Sigmoid colon (tissue), 7 donors: Measurements from ENCODE around the gene AGBL5. TPM values are rescaled to one million over a fixed set of nuclear protein-coding genes. Genes with fewer than 3 reads are reported as not detected.

ENCODE experiments used
- DNase-seq: peaks from one replicate; pipeline ENCODE4 v3.0.0-alpha.2; 2019
- H3K27ac ChIP-seq, 4 donors: fragments of 200-600 bp; sonication (generic); one replicate each; pipeline ENCODE4 v1.5.1; 2016 to 2019; ENCODE audit warnings: mild to moderate bottlenecking in 1 of 4
- H3K27me3 ChIP-seq, 3 donors: fragments of 200-600 bp; sonication (generic); one replicate each; pipeline ENCODE4 v1.5.1; 2019; ENCODE audit warnings: mild to moderate bottlenecking in 1 of 3
- H3K36me3 ChIP-seq, 4 donors: fragments of 200-600 bp; sonication (generic); one replicate each; pipeline ENCODE4 v1.5.1; 2016 to 2019
- H3K4me1 ChIP-seq, 4 donors: fragments of 200-600 bp; sonication (generic); one replicate each; pipeline ENCODE4 v1.5.1; 2017 to 2019
- H3K4me3 ChIP-seq, 4 donors: fragments of 200-600 bp; sonication (generic); one replicate each; pipeline ENCODE4 v1.5.1; 2017 to 2019; ENCODE audit warnings: mild to moderate bottlenecking in 2 of 4, moderate library complexity in 1 of 4
- H3K9me3 ChIP-seq, 4 donors: fragments of 200-600 bp in 3 of 4; sonication (generic) in 3 of 4; one replicate each; pipeline versions ENCODE4 v1.5.1 to v1.6.1; 2013 to 2019
- CTCF ChIP-seq, 4 experiments: fragments of 450-650 bp in 3 of 4; fragments of 200-600 bp in 1 of 4; IDR thresholded peaks; one replicate each; pipeline ENCODE4 v1.5.1; 2016 to 2019; ENCODE audit warnings: antibody characterized with exemption in 4 of 4, mild to moderate bottlenecking in 3 of 4, moderate library complexity in 2 of 4
- EP300 ChIP-seq, 4 donors: sonication (generic); formaldehyde crosslinking; IDR thresholded peaks; one replicate each; pipeline ENCODE4 v1.6.1; 2017; ENCODE audit warnings: antibody characterized with exemption in 4 of 4
- POLR2A ChIP-seq, 2 donors: fragments of 450-650 bp; IDR thresholded peaks; one replicate each; pipeline ENCODE4 v1.6.1; 2016; ENCODE audit warnings: antibody characterized with exemption in 2 of 2, mild to moderate bottlenecking in 2 of 2, moderate library complexity in 2 of 2
- POLR2AphosphoS5 ChIP-seq, 4 donors: sonication (generic); formaldehyde crosslinking; IDR thresholded peaks; one replicate each; pipeline ENCODE4 v1.6.1; 2017; ENCODE audit warnings: antibody characterized with exemption in 4 of 4
- WGBS, 2 donors: extraction: QIAGEN DNeasy Blood & Tissue Kit; methylation state at CpG; one replicate each; pipeline ENCODE4 v1.1.7; 2013; 5-methylcytosine and 5-hydroxymethylcytosine counted together
- intact Hi-C: fragments of 100-400 bp; cut with DNase I; formaldehyde crosslinking; loops from one replicate; pipeline ENCODE4 v1.15.1; 2023
- polyA plus RNA-seq, 3 donors: library from polyadenylated mRNA; stranded (reverse); fragments of 200-250 nt; gene quantifications; one replicate each; pipeline ENCODE4 v1.2.3, GENCODE V29; 2013
- total RNA-seq, 4 donors: library from RNA; depleted of rRNA; stranded (reverse); fragments of >200 nt; gene quantifications; one replicate each; pipeline ENCODE4 v1.1.0, GENCODE V29; 2016
- donor health status: healthy with polysubstance abuse.
- donor health status: Bipolar disorder and iron deficiency.
- donor health status: healthy.

The AGBL5 gene
- total RNA-seq (10 to 100 TPM; 16.8 to 23.3 (median 18.1) TPM), polyA plus RNA-seq (10 to 100 TPM; 12.4 to 16.2 (median 13.4) TPM)

GRCh38 chr2:27050996-27051901, at the start of gene AGBL5:
TSS of gene AGBL5 (plus strand) at chr2:27051668. CDS start at chr2:27052959, 1,291 bp downstream.
- intact Hi-C loops = loop anchor here (1.0 kb wide), 4 partner anchors 19 to 35 kb away; partner anchors contain the start of genes KHK, OST4 and TMEM214

GRCh38 chr2:27001950-27002349, 49.5 kb upstream of the AGBL5 start:
- TF ChIP-seq POLR2A (IDR thresholded peaks at IDR 0.05) = no peak
- no peak for TF ChIP-seq EP300 (IDR thresholded peaks at IDR 0.05)
- no peak for TF ChIP-seq POLR2AphosphoS5 (IDR thresholded peaks at IDR 0.05)
- no peak for TF ChIP-seq CTCF (IDR thresholded peaks at IDR 0.05)
- no peak overlapping the region for H3K4me3 ChIP-seq
- no peak overlapping the region for H3K27ac ChIP-seq
- no peaks in the 10 kb centered on the region for H3K27me3 ChIP-seq
- WGBS, 2 donors = 70% methylated on average over 5 of the region's 5 CpGs
- no peaks in the 10 kb centered on the region for H3K9me3 ChIP-seq
- H3K36me3 ChIP-seq = no peaks in the 10 kb centered on the region
- DNase-seq = no peak
- intact Hi-C loops = no loop called here
- no peaks in the 10 kb centered on the region for H3K4me1 ChIP-seq

More at GRCh38 chr2:27050996-27051901, at the start of gene AGBL5:
- Histone ChIP-seq H3K4me3 (peak within 1 kb of the TSS; percentile 77 to 91 (median 84)), H3K9me3 (no peaks in the 10 kb centered on the region), H3K36me3 (peaks cover 12 to 32% (median 17%) of the 10 kb centered on the region in 4 donors), H3K27me3 (no peaks in the 10 kb centered on the region), H3K4me1 (peaks cover 0 to 26% (median 17%) of the 10 kb centered on the region in 4 donors), H3K27ac (peak within 1 kb of the TSS; percentile 90 to 96 (median 92))
- peak; percentile 99 for DNase-seq
- 0 to 1% methylated on average over 67 of the region's 67 CpGs for WGBS, 2 donors
- TF ChIP-seq POLR2AphosphoS5 (IDR thresholded peaks at IDR 0.05) (peak; percentile 81 to 90 (median 84)), CTCF (IDR thresholded peaks at IDR 0.05) (no peak), POLR2A (IDR thresholded peaks at IDR 0.05) (peak; percentile 49 to 71)

GRCh38 chr2:27003007-27003406, 48.5 kb upstream of the AGBL5 start:
- intact Hi-C loops = no loop called here
- H3K27ac ChIP-seq = no peak overlapping the region
- H3K4me3 ChIP-seq = no peak overlapping the region
- H3K36me3 ChIP-seq = no peaks in the 10 kb centered on the region
- DNase-seq = no peak
- H3K4me1 ChIP-seq = no peaks in the 10 kb centered on the region
- no peaks in the 10 kb centered on the region for H3K9me3 ChIP-seq
- no peaks in the 10 kb centered on the region for H3K27me3 ChIP-seq
- WGBS, 2 donors = 87 to 92% methylated on average over 4 of the region's 4 CpGs
- TF ChIP-seq POLR2A (IDR thresholded peaks at IDR 0.05) (no peak), CTCF (IDR thresholded peaks at IDR 0.05) (no peak), EP300 (IDR thresholded peaks at IDR 0.05) (no peak), POLR2AphosphoS5 (IDR thresholded peaks at IDR 0.05) (no peak)

GRCh38 chr2:27003857-27004256, 47.6 kb upstream of the AGBL5 start:
- no peak overlapping the region for H3K27ac ChIP-seq
- DNase-seq = no peak
- no peaks in the 10 kb centered on the region for H3K27me3 ChIP-seq
- no peaks in the 10 kb centered on the region for H3K9me3 ChIP-seq
- intact Hi-C loops = no loop called here
- no peak for TF ChIP-seq CTCF (IDR thresholded peaks at IDR 0.05)
- TF ChIP-seq EP300 (IDR thresholded peaks at IDR 0.05) = no peak
- no peak for TF ChIP-seq POLR2AphosphoS5 (IDR thresholded peaks at IDR 0.05)
- TF ChIP-seq POLR2A (IDR thresholded peaks at IDR 0.05) = no peak
- H3K36me3 ChIP-seq = no peaks in the 10 kb centered on the region
- no peaks in the 10 kb centered on the region for H3K4me1 ChIP-seq
- H3K4me3 ChIP-seq = no peak overlapping the region
- WGBS, 2 donors = 83 to 90% methylated on average over 9 of the region's 9 CpGs
